Measurements from ENCODE around the gene MIEF2.

MIEF2 gene

DNA sequence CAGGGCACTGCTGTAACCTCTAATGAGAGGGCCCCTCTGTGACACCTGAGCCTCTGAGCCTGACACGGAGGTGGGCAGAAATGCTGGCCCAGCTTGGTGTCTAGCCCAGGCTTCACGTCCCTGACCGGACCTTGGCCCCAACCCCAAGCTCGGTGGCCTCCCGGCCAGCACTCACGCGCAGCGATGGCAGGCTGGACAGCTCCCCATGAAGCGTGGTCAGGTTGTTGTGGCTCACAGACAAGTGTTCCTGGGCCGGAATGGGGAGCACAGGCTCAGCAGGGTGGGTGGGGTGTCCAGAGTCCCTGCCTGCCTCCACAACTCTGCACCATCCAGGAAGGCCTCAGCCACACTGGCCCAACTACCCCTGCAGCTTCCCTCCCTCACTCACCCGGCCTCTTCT is 4.1 kb upstream of the MIEF2 start:
- no peak for DNase-seq (ENCODE audit: low read depth in 1 of 2, low spot score in 1 of 2)

DNA sequence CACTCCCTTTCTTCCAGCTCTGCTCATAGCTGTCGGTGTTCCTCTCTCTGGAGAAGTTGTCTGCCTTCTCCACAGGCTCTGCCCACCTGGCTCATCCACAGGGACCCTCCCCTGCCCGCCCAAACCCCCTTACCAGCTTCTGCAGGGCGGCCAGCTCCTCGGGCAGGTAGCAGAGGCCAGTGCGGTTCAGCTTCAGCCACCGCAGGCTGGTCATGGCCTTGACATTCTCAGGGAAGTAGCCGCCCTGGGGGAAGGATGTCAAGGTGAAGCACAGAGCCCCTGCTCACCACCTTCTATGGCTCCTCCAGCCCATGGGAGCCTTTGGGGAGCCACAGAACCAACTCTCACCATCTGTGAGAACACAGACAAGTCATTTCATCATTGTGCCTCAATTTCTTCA is 3.7 kb upstream of the MIEF2 start:
- no peak for DNase-seq (ENCODE audit: low read depth in 1 of 2, low spot score in 1 of 2)

DNA sequence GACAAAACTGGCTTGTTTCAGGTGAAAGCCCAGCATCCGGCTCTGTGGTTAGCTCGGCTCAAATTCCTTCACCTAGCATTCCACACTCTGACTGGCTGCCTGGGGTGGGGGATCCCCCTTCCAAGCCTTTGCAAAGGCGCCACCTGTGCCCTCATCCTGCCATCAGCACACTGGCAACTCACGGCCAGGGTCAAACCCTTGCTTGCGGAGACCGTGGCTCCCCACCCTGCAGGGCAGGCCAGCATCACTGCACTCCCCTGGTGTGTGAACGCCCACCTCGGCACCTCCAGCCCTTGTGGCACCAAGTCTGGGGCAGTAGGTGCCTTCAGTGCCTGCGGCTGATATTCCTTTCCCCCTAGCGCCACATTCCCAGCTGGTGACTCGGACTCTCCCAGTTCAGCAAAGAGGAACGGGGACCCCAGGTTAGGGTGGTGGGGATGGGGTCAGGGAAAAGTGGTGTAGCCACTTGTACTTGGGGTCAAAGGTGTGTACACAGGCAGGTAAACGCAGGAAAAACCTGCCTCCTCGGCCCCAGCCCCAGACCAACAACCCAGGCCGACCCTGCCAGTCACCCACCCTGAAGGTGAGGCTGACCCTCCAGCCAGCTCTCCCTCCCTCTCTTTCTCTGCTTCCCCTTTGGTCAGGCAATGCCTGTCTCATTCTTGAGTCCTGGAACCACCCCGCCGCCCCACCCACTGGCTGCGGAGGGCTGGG is 3.0 kb upstream of the MIEF2 start:
- no peak for DNase-seq (ENCODE audit: low read depth in 1 of 2, low spot score in 1 of 2)

DNA sequence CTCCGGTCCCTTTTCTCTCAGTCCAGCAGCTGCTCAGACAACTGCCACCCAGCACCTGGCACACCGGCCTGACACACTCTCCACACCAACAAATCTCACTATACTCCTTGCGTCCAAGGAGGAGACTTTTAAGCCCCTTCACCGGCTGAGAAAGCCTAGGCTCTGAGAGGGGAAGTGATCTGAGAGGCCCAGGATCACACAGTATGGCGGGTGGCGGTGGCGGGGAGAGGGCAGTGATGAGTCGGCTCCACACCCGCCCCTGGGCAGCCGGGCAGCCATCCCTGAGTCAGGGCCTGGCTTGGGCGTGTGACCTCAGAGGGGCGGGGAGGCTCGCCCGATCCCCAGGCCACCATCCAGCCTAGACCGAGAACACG is 2.5 kb upstream of the MIEF2 start:
- peak in 1 of 2 donors; percentile 17 for DNase-seq (ENCODE audit: low read depth in 1 of 2, low spot score in 1 of 2)

DNA sequence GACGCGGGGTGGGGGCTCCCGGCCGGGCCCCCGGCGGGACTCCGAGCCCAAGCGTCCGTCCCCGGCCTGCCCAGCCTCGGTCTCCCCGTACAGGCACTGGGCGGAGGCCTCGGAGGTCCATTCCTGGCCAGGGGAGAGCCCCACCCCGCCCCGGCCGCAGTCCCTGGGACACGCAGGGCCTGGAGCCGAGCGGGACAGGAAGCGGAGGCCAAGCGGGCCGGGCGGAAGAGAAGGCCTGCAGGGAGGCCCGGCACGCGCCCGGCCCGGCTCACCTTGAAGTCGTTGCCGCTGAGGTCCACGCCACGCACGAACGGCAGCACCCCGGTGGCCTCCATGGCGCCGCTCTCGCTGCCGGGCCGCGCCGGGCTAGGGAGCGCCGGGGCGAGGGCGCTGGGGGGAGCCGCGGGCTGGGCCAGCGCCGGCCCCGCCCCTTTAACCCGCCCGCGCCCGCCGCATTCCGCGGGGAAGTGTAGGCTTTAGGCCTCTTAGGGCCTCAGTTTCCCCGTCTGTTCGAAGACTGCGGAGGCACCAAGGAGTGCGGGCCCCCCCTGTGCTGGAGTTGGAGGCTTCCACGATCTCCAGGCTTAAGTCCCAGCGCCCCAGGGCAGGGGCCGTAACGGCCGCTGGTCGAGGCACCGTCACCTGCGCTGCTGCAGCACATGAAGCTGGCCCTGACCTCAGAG is 2.0 kb upstream of the MIEF2 start, which contains the start of gene FLII:
TSS of gene FLII (minus strand) at position 383 of the 683 bp plus-strand sequence. CDS start at position 335, 48 bp downstream.
- DNase-seq (ENCODE audit: low read depth in 1 of 2, low spot score in 1 of 2) = peak; percentile 29 to 35

DNA sequence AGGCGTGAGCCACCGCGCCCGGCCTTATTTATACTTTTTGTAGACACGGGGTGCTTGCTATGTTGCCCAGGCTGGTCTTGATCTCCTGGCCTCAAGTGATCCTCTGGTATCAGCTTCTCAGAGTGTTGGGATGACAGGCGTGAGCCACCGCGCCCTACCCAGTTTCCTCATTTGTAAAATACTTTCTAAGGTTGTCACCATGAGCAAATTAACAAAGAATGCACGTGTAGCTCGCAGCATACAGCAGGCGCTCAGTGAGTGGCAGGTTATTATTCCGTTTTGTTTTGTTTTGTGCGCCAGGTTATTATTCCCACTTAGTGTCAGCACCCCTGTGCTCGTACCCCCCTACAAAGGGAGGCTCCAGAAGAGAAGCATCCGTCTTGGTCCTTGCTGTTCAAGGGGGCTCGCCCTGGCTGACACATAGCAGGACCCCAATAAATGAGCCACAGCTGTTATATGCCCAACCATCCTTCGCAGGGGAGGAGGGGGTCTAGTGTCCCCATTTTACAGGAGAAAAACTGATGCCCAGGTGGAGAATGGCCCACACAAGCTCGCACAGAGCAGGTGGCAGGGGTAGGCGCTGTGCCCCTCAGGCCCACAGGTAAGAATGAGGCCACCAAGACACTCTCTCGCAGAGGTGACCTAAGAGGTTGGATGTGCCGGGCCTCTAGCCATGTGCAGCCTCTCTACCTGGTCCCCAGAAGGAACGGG is 686 bp upstream of the MIEF2 start:
- DNase-seq (ENCODE audit: low read depth in 1 of 2, low spot score in 1 of 2) = no peak

DNA sequence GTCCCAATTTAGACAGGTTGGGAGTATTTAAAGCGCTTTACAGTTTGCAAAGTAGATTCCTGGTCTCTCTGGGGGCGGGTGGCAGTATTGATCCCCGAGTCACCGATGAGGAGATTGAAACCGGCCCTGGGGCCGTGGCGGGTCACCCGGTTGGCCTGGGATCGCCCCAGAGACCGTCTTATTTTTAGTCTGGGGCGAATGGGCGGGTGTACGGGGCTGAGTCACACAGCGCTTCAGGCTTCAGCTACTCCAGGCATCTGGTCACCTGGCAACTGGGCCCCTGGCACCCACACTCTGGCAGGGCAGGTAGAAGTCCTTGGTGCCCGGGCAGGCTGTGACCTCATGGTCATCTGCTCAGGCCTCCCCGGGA is 669 bp downstream of the MIEF2 start:
- DNase-seq (ENCODE audit: low read depth in 1 of 2, low spot score in 1 of 2) = no peak

DNA sequence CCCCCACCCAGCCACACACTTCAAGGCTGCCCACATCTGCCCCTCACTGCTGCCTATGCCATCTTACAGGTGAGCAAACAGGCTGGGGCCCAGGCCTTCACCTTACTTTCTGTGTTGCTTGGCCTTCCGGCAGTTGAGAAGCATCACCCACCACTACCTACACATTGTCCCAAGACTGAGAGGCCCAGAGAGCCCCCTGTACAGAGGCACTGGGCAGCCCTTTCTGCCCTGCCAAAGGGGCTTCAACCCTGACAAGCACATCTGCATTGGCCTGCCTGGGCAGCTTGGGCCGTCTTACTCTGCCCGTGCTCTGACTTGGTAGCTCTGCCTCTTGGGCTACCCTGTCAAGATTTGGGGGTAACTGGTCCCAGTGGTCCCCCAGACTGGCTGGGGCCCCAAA is 1.2 kb downstream of the MIEF2 start:
- no peak for DNase-seq (ENCODE audit: low read depth in 1 of 2, low spot score in 1 of 2)

DNA sequence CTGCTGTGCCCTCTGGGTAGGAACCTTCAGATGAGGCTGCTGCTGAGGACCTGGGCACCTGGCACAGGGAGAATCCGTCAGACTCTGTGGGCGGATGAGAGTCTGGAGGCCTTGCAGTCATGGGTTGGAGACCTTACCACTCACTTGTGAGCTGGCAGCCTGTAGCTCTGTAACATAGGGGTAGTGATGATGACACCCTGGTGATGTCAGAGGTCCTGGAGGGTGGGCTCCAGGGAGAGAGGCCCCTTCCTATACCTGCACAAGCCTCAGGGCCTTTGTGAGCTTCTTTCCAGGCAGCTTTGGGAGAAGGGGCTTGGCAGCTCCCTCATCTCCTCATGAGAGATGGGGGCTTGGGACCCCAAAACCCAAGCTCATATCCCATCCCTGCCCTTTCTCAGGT is 1.6 kb downstream of the MIEF2 start:
- DNase-seq (ENCODE audit: low read depth in 1 of 2, low spot score in 1 of 2) = no peak

DNA sequence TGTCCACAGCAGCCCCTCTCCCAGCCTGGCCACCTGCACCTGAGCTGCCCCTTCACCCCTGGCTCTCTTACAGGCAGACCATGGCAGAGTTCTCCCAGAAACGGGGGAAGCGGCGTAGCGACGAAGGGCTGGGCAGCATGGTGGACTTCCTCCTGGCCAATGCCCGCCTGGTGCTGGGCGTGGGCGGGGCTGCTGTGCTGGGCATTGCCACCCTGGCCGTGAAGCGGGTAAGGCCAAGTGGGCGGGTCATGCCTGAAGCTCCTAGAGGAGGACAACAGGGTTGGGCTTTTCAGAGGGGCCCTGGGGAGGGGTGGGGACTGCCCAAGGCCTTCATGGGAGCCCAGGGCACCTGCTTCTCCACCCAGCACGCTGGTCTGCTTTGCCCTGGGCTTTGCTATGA is 2.2 kb downstream of the MIEF2 start:
- DNase-seq (ENCODE audit: low read depth in 1 of 2, low spot score in 1 of 2) = no peak

DNA sequence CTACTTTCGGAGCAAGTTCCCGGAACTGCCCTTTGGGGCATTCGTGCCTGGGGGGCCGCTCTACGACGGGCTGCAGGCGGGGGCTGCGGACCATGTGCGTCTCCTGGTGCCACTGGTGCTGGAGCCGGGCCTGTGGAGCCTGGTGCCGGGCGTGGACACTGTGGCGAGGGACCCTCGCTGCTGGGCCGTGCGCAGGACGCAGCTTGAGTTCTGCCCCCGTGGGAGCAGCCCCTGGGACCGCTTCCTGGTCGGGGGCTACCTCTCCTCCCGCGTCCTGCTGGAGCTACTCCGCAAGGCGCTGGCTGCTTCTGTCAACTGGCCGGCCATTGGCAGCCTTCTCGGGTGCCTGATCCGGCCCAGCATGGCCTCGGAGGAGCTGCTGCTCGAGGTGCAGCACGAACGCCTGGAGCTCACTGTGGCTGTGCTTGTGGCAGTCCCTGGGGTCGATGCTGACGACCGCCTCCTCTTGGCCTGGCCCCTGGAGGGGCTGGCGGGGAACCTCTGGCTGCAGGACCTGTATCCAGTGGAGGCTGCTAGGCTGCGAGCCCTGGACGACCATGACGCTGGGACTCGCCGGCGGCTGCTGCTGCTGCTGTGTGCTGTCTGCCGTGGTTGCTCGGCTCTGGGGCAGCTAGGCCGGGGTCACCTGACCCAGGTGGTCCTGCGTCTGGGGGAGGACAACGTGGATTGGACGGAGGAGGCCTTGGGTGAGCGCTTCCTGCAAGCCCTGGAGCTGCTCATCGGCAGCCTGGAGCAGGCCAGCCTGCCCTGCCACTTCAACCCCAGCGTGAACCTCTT is 3.6 kb downstream of the MIEF2 start:
- no peak for DNase-seq (ENCODE audit: low read depth in 1 of 2, low spot score in 1 of 2)

DNA sequence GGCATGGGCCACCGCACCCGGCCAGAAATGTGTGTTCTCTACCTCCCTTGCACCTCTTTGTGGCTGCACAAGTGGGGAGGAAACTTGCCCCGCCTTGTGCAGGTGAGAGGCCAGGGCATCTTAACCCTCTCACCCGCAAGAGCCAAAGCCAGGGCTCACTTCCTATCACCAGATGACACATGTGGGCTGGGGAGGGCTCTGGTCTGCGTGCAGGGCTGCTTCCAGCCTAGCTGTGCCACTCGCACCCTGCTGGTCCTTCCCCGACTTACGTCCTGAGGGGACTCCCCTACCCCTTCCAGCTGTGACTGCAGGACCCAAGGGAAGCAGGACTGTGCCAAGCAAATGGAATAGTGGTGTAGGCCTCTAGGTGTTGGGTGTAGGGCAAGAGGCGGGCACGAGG is 6.9 kb downstream of the MIEF2 start:
- no peak for DNase-seq (ENCODE audit: low read depth in 1 of 2, low spot score in 1 of 2)

DNA sequence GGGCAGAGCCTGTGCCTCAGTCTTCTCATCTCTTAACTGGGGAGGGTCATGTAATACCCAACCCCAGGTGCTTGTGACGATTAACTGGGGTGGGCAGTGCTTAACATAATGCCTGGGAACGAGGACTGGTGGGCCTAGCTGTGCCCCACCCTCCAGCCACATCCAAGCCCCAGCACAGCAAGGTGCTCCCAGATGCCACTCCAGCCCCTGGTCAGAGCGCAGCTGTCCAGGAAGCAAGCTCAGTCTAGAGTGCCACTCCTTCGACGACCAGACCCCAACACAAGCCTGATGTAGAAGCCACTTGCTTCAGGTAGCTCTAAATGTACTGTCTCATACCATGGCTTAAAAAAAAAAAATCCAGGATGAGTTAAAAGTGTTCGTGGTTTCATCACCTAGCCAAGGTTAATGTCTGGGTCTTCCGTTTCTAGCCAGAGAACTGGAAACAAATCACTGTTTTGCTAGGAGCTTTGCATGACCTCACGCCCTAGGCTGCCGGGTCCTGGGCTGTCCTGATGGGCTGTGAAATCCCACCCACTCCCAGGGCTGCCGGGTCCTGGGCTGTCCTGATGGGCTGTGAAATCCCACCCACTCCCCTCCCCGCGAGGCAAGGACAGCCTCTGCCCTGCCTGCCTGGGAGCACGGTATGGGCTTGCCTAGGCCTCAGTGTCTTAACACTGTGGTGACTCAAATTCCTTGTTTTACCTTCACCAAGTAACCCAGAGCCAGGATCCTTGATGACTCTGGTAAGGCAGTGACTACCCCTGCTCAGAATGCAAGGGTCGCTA is 7.7 kb downstream of the MIEF2 start:
- no peak for DNase-seq (ENCODE audit: low read depth in 1 of 2, low spot score in 1 of 2)

DNA sequence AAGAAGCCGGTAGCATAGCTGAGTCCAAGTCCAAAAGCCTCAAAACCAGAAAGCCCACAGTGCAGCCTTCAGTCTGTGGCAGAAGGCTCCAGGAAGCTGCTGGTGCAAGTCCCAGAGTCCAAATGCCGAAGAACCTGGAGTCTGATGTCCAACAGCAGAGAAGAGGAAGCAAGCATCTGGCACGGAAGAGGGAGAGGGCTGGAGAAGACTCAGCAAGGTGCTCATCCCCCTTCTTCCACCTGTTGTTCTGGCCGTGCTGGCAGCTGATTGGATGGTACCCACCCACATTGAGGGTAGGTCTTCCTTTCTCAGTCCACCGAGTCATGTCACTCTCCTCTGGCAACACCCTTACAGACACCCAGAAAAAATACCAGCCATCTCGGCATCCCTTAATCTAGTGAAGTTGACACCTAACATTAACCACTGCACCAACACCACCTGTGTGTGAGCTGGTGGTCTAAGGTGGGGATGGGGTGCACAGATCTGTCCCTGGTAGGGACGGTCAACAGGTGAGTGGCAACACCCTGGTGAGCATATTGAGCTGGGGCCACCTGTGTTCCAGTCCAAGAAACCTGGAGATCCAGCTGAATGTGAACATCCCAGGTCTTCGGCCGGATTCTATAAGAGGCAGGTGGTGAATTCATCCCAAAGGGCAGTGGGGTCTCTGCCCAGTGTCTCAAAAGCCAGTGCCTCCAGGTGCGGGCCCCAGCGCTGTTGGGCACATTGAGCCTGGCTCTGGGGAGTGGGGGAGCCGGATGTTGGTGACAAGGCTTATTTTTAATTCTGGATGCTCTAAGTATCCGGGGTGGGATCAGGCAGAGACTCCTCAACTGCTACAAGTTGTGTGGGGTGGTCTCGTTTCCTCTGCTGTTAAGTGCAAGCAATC is 9.8 kb downstream of the MIEF2 start:
- DNase-seq (ENCODE audit: low read depth in 1 of 2, low spot score in 1 of 2) = no peak

DNA sequence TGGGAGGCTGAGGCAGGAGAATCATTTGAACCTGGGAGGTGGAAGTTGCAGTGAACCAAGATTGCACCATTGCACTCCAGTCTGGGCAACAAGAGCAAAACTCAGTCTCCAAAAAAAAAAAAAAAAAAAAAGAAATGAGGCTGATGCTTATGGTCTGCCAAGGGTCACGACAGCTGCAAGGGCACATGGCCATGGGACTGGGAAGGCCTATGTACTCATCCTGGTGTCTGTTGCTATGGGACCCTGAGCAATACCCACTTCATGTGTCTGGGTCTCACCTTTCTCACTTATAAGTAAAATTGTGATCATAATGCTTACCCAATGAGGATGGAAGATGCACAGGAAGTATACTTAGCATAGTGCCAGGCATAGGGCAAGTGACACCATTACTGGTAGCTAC is 16.6 kb downstream of the MIEF2 start:
- no peak for DNase-seq (ENCODE audit: low read depth in 1 of 2, low spot score in 1 of 2)

DNA sequence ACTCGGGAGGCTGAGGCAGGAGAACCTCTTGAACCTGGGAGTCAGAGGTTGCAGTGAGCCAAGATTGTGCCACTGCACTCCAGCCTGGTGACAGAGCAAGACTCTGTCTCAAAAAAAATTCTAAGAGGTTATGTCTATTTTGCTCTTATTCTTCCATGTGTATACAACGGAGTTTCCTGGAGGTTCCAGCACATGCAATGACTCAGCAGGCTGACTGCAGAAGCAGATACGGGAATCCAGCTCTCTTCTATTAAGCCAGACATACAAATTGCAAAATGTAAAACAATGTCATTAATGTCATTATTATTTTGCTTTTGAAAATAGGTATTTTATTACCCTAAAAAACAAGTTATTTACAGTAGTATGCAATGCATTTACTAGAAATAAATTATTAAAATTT is 18.4 kb downstream of the MIEF2 start:
- DNase-seq (ENCODE audit: low read depth in 1 of 2, low spot score in 1 of 2) = no peak

DNA sequence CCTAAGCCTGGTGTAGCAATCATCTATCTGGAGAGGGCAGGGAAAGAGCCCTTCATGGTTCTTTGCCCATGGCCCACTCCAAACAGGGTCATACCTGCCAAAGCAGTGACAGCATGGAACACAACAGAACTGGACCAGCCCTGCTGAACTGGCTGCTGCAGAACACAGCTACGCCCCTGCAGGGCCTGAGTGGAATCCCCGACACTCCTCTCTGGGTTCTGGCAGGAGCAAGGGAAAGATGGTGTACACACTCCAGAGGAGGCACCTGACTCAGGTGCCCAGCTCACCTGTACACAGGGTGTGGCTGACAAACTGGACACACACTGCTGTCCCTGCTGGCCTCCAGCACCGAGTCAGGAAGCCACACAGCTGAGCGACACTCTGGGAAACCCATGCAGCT is 19.8 kb downstream of the MIEF2 start:
- DNase-seq (ENCODE audit: low read depth in 1 of 2, low spot score in 1 of 2) = no peak

DNA sequence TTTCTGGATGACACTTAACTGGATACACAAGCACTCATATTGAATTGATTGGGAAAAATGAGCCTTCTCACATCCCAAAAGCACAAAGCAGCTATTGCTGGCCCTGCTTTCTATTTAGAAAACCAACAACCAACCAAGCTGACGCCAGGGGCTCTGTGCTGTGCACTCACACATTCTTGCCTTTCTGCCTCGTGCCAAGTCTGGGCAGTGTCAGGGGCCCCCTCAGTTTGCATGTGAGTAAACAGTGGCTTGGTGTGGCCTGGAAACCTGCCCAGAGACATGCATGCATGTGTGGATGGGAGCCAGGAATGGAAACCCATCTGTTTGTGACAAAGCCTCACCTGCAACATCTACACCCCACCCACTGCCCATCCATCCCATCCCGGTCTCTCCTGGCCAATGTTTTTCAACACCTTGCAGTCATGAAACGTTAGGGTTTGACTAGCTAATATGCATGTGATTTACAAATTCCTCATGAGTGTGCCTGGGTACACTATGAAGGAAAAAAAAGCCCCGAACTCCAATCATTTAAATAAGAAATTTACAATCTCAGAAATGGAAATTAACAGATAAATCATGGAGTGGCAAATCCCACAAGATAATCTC is 20.4 kb downstream of the MIEF2 start:
- DNase-seq (ENCODE audit: low read depth in 1 of 2, low spot score in 1 of 2) = no peak

DNA sequence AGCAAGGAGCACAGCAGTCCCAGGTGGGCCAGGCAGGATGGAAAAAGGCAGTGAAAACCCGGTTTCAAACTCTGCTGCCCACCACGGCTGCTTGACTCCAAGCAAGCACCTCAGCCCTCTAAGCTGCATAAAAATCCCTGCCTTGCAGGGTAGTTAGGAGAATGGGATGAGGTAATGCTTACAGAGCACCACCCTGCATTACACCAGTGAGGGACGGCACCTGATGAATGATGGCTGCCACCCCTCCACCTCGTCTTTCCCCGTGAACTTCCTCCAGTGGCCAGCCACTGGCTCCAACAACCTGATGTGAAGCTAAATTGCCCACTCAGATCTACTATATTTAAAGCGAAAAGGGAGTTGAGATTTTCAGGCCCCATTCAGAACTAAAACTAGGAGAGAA is 21.3 kb downstream of the MIEF2 start:
- no peak for DNase-seq (ENCODE audit: low read depth in 1 of 2, low spot score in 1 of 2)
